Coronary artery (tissue), 2 donors: Measurements from ENCODE around the gene FBN3.

Source experiments
- DNase-seq: peaks from one replicate; pipeline ENCODE4 v3.0.0-alpha.2; 2017; ENCODE audit warnings: low spot score
- H3K27ac ChIP-seq, 2 donors: fragments of 200-600 bp; sonication (generic); one replicate each; pipeline ENCODE4 v1.5.1; 2016 to 2019
- H3K4me3 ChIP-seq: fragments of 200-600 bp; sonication (generic); 2 replicates; pipeline ENCODE4 v1.5.1; 2016; ENCODE audit warnings: mild to moderate bottlenecking, moderate library complexity
- TF ChIP-seq, protein P1 (sequence below): fragments of 200-600 bp; sonication (generic); IDR thresholded peaks from one replicate; pipeline ENCODE4 v1.5.1; 2019; ENCODE audit warnings: antibody characterized with exemption

The FBN3 gene

DNA sequence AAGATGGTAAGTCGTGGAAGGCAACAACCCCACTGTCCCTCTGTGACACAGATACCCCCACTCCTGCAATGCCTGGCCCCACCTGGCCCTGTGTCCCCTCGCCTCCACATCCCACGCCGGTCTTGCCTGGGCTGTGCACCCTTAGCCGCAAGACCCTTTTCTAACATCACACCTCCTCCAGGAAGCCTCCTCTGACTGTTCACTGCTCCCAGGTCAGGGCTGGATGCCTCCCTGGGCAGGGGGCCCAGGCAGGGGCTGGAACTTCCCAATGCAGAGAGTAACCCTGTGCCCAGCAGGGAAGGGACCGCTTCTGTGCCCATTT, 1.3 kb downstream of the FBN3 start:
- TF ChIP-seq, protein P1, sequence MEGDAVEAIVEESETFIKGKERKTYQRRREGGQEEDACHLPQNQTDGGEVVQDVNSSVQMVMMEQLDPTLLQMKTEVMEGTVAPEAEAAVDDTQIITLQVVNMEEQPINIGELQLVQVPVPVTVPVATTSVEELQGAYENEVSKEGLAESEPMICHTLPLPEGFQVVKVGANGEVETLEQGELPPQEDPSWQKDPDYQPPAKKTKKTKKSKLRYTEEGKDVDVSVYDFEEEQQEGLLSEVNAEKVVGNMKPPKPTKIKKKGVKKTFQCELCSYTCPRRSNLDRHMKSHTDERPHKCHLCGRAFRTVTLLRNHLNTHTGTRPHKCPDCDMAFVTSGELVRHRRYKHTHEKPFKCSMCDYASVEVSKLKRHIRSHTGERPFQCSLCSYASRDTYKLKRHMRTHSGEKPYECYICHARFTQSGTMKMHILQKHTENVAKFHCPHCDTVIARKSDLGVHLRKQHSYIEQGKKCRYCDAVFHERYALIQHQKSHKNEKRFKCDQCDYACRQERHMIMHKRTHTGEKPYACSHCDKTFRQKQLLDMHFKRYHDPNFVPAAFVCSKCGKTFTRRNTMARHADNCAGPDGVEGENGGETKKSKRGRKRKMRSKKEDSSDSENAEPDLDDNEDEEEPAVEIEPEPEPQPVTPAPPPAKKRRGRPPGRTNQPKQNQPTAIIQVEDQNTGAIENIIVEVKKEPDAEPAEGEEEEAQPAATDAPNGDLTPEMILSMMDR: no peak
- Histone ChIP-seq H3K27ac (no peak overlapping the region), H3K4me3 (no peak overlapping the region)
- no peak for DNase-seq

DNA sequence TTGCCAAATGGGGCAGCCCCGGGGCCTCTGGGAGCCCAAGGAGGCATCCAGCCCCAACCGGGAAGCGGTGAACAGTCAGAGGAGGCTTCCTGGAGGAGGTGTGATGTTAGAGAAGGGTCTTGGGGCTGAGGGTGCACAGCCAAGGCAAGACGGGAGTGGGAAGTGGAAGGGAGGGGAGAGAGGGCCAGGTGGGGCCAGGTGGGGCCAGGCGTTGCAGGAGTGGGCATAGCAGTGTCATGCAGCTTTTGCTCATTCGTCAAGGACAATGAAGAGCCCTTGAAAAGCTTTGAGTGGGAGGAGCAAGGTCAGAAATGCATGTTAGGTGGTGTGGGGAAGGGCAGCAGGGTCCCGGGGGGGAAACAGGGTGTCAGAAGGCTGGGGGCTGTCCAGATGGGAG, 1.8 kb downstream of the FBN3 start:
- H3K4me3 ChIP-seq: no peak overlapping the region
- H3K27ac ChIP-seq: no peak overlapping the region
- DNase-seq: no peak
- TF ChIP-seq, protein P1: no peak

- TF ChIP-seq, protein P1: no peak
- no peak overlapping the region for H3K4me3 ChIP-seq
- no peak for DNase-seq
- no peak overlapping the region for H3K27ac ChIP-seq
Observed at GRCh38 chr19:8146877-8147581, 2.4 kb downstream of the FBN3 start.

- TF ChIP-seq, protein P1: no peak
- no peak overlapping the region for H3K27ac ChIP-seq
- H3K4me3 ChIP-seq: no peak overlapping the region
- DNase-seq: no peak
Observed at GRCh38 chr19:8144273-8144995, 5.0 kb downstream of the FBN3 start.

GRCh38 chr19:8143041-8143440, 6.4 kb downstream of the FBN3 start:
- DNase-seq: no peak
- H3K4me3 ChIP-seq: no peak overlapping the region
- H3K27ac ChIP-seq: no peak overlapping the region
- TF ChIP-seq, protein P1: no peak

GRCh38 chr19:8142513-8142900, 6.9 kb downstream of the FBN3 start:
- H3K4me3 ChIP-seq: no peak overlapping the region
- DNase-seq: no peak
- TF ChIP-seq, protein P1: no peak
- H3K27ac ChIP-seq: no peak overlapping the region
